ENCODE data around the gene ARL15.

Gene ARL15

DNA sequence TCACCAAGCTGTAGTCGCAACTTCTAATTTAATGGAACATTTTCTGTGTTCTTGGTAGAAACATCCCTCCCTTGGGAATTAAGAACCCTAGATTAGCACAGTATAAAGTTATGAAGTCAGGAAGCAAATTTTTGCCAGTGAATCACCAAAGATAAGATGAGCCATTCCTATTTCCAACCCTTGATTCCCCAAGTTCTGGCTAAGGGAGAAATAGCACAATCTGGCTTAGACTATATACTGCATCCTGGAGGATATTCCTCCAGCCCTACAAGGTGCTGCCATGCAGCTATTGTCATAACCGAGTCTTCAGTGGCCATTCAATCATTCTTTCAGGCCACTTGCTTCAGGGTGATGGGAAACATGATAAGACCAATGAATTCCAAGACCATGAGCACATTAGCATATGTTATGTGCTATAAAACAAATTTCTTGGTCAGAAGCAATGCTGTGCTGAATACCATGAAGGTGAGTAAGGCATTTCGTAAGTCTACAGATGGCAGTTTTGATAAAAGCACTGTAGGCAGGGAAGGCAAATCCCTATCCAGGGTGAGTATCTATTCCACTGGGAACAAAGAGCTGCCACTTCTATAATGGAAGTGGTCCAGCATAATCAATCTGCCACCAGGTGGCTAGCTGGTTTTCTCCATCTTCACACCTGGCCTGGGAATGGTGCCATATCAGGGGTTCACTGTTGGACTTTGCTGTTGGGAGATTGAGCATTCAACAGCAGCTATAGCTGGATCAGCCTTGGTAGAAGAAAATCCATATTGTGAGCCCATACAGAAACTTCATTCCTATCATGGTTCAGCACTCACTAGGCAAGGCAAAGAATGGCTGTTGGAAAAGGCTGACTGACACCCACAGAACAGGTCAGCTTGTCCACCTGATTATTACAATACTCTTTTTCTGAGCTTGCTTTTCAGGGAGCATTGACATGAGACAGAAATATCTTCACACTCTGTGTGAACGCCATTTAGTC lies 19.6 kb upstream of the ARL15 start:
- TF ChIP-seq, protein P1, sequence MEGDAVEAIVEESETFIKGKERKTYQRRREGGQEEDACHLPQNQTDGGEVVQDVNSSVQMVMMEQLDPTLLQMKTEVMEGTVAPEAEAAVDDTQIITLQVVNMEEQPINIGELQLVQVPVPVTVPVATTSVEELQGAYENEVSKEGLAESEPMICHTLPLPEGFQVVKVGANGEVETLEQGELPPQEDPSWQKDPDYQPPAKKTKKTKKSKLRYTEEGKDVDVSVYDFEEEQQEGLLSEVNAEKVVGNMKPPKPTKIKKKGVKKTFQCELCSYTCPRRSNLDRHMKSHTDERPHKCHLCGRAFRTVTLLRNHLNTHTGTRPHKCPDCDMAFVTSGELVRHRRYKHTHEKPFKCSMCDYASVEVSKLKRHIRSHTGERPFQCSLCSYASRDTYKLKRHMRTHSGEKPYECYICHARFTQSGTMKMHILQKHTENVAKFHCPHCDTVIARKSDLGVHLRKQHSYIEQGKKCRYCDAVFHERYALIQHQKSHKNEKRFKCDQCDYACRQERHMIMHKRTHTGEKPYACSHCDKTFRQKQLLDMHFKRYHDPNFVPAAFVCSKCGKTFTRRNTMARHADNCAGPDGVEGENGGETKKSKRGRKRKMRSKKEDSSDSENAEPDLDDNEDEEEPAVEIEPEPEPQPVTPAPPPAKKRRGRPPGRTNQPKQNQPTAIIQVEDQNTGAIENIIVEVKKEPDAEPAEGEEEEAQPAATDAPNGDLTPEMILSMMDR (IDR thresholded peaks at IDR 0.05): no peak
- no peaks in the 10 kb centered on the region for H3K27me3 ChIP-seq (ENCODE audit: control insufficient read depth, insufficient read depth, low read length)
- no peaks in the 10 kb centered on the region for H3K4me1 ChIP-seq
- no peaks in the 10 kb centered on the region for H3K36me3 ChIP-seq (ENCODE audit: control insufficient read depth, insufficient read depth, low read length)
- H2AFZ ChIP-seq: no peak overlapping the region
- H3K27ac ChIP-seq: no peak overlapping the region
- no peaks in the 10 kb centered on the region for H3K79me2 ChIP-seq
- H3K9me3 ChIP-seq (ENCODE audit: control insufficient read depth, low read length): no peaks in the 10 kb centered on the region
- no peak overlapping the region for H3K4me3 ChIP-seq (ENCODE audit: low read depth, low read length)
- H3K4me2 ChIP-seq (ENCODE audit: low read length): no peak overlapping the region
- H3K9ac ChIP-seq: no peak overlapping the region

DNA sequence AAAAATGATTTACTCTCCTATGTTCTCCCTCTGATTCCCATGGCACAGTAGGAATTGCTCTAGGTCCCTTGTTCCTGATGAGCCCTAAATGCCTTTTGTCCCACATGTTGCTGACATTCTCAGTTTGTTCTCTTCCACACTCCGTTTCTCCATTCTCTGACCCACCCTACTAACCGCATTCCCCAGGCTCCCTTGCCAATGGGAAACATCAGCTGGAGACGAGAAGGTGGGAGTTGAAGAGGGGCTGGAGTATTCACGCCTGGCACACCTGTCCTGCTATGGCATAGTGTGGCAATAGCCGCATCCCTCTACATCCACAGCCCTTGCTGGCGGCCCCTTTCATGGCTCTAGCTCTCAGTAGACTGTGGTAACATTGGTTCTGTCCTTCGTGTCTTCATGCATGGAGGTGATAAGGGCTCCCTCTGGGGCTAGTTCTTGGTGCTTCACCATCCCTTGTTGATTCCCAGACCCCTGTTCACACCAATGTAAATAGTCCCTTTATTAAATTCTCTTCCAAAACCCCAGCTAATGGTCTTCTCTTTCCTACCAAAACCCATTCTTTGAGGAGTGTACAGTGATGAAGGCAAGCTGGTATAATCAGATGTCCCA lies 16.4 kb upstream of the ARL15 start:
- Histone ChIP-seq H3K27me3 (ENCODE audit: control insufficient read depth, insufficient read depth, low read length) (no peaks in the 10 kb centered on the region), H3K27ac (no peak overlapping the region), H3K4me3 (ENCODE audit: low read depth, low read length) (no peak overlapping the region), H3K4me2 (ENCODE audit: low read length) (no peak overlapping the region), H2AFZ (no peak overlapping the region), H3K9ac (no peak overlapping the region), H3K36me3 (ENCODE audit: control insufficient read depth, insufficient read depth, low read length) (no peaks in the 10 kb centered on the region), H3K4me1 (no peaks in the 10 kb centered on the region), H3K9me3 (ENCODE audit: control insufficient read depth, low read length) (no peaks in the 10 kb centered on the region), H3K79me2 (no peaks in the 10 kb centered on the region)
- TF ChIP-seq, protein P1 (IDR thresholded peaks at IDR 0.05): no peak

DNA sequence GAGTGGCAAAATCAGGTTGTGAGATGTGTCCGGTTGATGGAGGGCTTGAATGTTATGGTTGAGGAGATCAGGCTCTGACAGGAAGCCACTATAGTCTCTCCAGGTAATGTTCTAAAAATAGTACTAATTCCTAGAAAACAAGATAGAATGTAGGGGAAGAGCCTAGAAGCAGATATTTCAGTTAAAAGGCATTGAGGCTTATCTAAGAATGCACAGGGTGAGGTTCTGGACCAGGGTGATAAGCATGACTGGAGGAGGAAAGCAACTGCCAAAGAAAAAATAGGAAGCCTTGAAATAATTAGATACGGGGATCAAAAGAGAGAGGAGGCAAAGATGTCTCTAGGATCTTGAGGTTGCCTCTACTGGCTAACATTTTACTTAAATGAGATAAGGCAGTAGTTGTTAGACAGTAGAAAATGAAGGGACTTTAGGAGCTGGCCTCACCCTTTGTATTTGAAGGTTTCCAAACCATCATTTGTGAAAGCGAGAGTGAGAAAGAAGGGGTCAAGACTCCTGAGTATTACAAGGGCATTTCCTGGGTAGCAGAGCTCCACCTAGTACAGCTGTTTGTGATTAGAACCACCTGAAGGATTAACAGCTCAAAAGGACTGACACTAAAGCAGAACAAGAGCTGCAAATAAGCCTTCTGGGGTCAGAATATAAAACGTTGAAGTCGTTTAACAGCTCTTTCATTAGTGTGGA lies 15.4 kb upstream of the ARL15 start:
- TF ChIP-seq, protein P1 (IDR thresholded peaks at IDR 0.05): no peak
- Histone ChIP-seq H3K4me3 (ENCODE audit: low read depth, low read length) (no peak overlapping the region), H3K9me3 (ENCODE audit: control insufficient read depth, low read length) (no peaks in the 10 kb centered on the region), H3K4me2 (ENCODE audit: low read length) (no peak overlapping the region), H3K27me3 (ENCODE audit: control insufficient read depth, insufficient read depth, low read length) (no peaks in the 10 kb centered on the region), H3K79me2 (no peaks in the 10 kb centered on the region), H3K4me1 (no peaks in the 10 kb centered on the region), H2AFZ (no peak overlapping the region), H3K36me3 (ENCODE audit: control insufficient read depth, insufficient read depth, low read length) (no peaks in the 10 kb centered on the region), H3K27ac (no peak overlapping the region), H3K9ac (no peak overlapping the region)

DNA sequence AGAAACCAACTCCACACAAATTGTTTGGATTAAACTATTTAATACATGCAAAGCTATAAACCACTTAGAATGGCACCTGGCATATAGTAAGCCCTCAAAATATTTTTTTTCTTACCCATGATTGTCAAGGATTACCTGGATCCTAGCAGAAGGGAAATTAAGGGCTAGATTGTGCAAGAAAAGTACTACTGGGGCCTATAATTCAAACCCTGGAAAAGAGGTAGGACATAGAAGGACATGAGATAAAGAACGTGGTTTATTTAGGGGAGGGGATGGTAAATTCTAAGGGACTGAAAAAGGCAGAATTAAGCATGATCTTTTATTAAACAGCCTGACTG lies 14.9 kb upstream of the ARL15 start:
- TF ChIP-seq, protein P1 (IDR thresholded peaks at IDR 0.05): no peak
- Histone ChIP-seq H3K4me1 (no peaks in the 10 kb centered on the region), H3K9ac (no peak overlapping the region)

More for the DNA sequence above, 14.9 kb upstream of the ARL15 start:
- no peak overlapping the region for H3K4me3 ChIP-seq (ENCODE audit: low read depth, low read length)
- H3K9me3 ChIP-seq (ENCODE audit: control insufficient read depth, low read length): no peaks in the 10 kb centered on the region
- H3K27ac ChIP-seq: no peak overlapping the region
- H3K79me2 ChIP-seq: no peaks in the 10 kb centered on the region
- no peak overlapping the region for H3K4me2 ChIP-seq (ENCODE audit: low read length)
- H2AFZ ChIP-seq: no peak overlapping the region
- H3K27me3 ChIP-seq (ENCODE audit: control insufficient read depth, insufficient read depth, low read length): no peaks in the 10 kb centered on the region
- H3K36me3 ChIP-seq (ENCODE audit: control insufficient read depth, insufficient read depth, low read length): no peaks in the 10 kb centered on the region

Data from parathyroid adenoma (tissue), 2 donors.